CD14-positive monocyte (primary cell): ENCODE data around the gene LCORL. TPM values are rescaled to one million over a fixed set of nuclear protein-coding genes. Genes with fewer than 3 reads are reported as not detected.

Source experiments
- DNase-seq, 3 donors: peaks; one replicate each; pipeline ENCODE4 v3.0.0-alpha.2; 2011 to 2022
- H2AFZ ChIP-seq: 2 replicates; pipeline ENCODE4 v1.6.0; 2012; ENCODE audit warnings: mild to moderate bottlenecking, low read depth, low read length, inconsistent platforms; ENCODE audit not compliant: insufficient read depth, poor library complexity, severe bottlenecking
- H3K27ac ChIP-seq, 2 donors: 1 replicate in 1 of 2; 2 replicates in 1 of 2; pipeline ENCODE4 v1.5.1; 2012 to 2013; ENCODE audit warnings: low read length in 2 of 2, control low read depth in 1 of 2, inconsistent platforms in 1 of 2, low read depth in 1 of 2, mild to moderate bottlenecking in 1 of 2
- H3K27me3 ChIP-seq, 2 donors: one replicate each; pipeline versions ENCODE4 v1.6.0 to v1.6.1; 2011 to 2013; ENCODE audit warnings: low read length in 2 of 2; ENCODE audit not compliant: control insufficient read depth in 2 of 2, insufficient read depth in 2 of 2
- H3K36me3 ChIP-seq, 2 donors: replicated peaks in 1 of 2; 1 replicate in 1 of 2; 2 replicates in 1 of 2; pipeline versions ENCODE4 v1.5.1 to v1.6.1; 2012 to 2013; ENCODE audit warnings: low read length in 2 of 2, control low read depth in 1 of 2, inconsistent platforms in 1 of 2, mild to moderate bottlenecking in 1 of 2; ENCODE audit not compliant: insufficient read depth in 2 of 2, control insufficient read depth in 1 of 2
- H3K4me1 ChIP-seq, 2 donors: 1 replicate in 1 of 2; 2 replicates in 1 of 2; pipeline versions ENCODE4 v1.5.1 to v1.6.1; 2012 to 2013; ENCODE audit warnings: low read length in 2 of 2, control low read depth in 1 of 2, inconsistent platforms in 1 of 2, mild to moderate bottlenecking in 1 of 2, moderate library complexity in 1 of 2; ENCODE audit not compliant: insufficient read depth in 2 of 2, control insufficient read depth in 1 of 2
- H3K4me2 ChIP-seq: replicated peaks from 2 replicates; pipeline ENCODE3; 2012; ENCODE audit warnings: low read length, moderate library complexity, mild to moderate bottlenecking; ENCODE audit not compliant: poor library complexity, severe bottlenecking; ENCODE audit errors: extremely low read depth
- H3K4me3 ChIP-seq, 3 experiments: fragments of 200-600 bp in 1 of 3; sonication (generic) in 1 of 3; replicated peaks in 1 of 3; 1 replicate in 2 of 3; 2 replicates in 1 of 3; pipeline ENCODE4 v1.5.1; 2011 to 2013; ENCODE audit warnings: low read length in 3 of 3, mild to moderate bottlenecking in 3 of 3, control low read depth in 2 of 3, low read depth in 2 of 3, inconsistent platforms in 1 of 3, moderate library complexity in 1 of 3
- H3K79me2 ChIP-seq: 2 replicates; pipeline ENCODE4 v1.6.0; 2012; ENCODE audit warnings: mild to moderate bottlenecking, control low read depth, inconsistent platforms, low read length, moderate library complexity; ENCODE audit not compliant: insufficient read depth
- H3K9ac ChIP-seq: 2 replicates; pipeline ENCODE4 v1.6.0; 2017; ENCODE audit warnings: low read length, mild to moderate bottlenecking; ENCODE audit not compliant: insufficient read depth, poor library complexity, severe bottlenecking
- H3K9me3 ChIP-seq, 2 donors: replicated peaks in 1 of 2; 1 replicate in 1 of 2; 2 replicates in 1 of 2; pipeline versions ENCODE4 v1.5.1 to v1.6.1; 2012 to 2013; ENCODE audit warnings: low read length in 2 of 2, control low read depth in 1 of 2; ENCODE audit not compliant: control insufficient read depth in 1 of 2, insufficient read depth in 1 of 2
- H4K20me1 ChIP-seq: 2 replicates; pipeline ENCODE4 v1.6.0; 2012; ENCODE audit warnings: mild to moderate bottlenecking, low read length, control low read depth, moderate library complexity; ENCODE audit not compliant: insufficient read depth
- H3K27ac Mint-ChIP-seq, 7 donors: one replicate each; pipeline ENCODE4 v1.8.0; 2020; ENCODE audit warnings: mild to moderate bottlenecking in 7 of 7, mixed read lengths in 7 of 7, moderate library complexity in 6 of 7, inconsistent platforms in 2 of 7
- H3K27me3 Mint-ChIP-seq, 3 donors: one replicate each; pipeline ENCODE4 v1.8.0; 2021 to 2022; ENCODE audit warnings: low read depth in 3 of 3, mild to moderate bottlenecking in 3 of 3, mixed read lengths in 3 of 3, moderate library complexity in 3 of 3, inconsistent platforms in 1 of 3
- H3K36me3 Mint-ChIP-seq, 2 donors: one replicate each; pipeline ENCODE4 v1.8.0; 2020; ENCODE audit warnings: mixed read lengths in 2 of 2, inconsistent platforms in 1 of 2, mild to moderate bottlenecking in 1 of 2
- H3K4me1 Mint-ChIP-seq: one replicate; pipeline ENCODE4 v1.8.0; 2020; ENCODE audit warnings: mild to moderate bottlenecking, mixed read lengths
- H3K4me3 Mint-ChIP-seq, 2 donors: one replicate each; pipeline ENCODE4 v1.8.0; 2020; ENCODE audit warnings: mild to moderate bottlenecking in 2 of 2, mixed read lengths in 2 of 2, moderate library complexity in 1 of 2
- H3K9me3 Mint-ChIP-seq, 7 donors: one replicate each; pipeline ENCODE4 v1.8.0; 2020 to 2022; ENCODE audit warnings: mixed read lengths in 7 of 7, mild to moderate bottlenecking in 6 of 7, moderate library complexity in 6 of 7, inconsistent platforms in 2 of 7
- WGBS: methylation state at CpG from one replicate; pipeline ENCODE4 v1.1.5; 2013; ENCODE audit warnings: missing lambda C conversion rate; ENCODE audit not compliant: insufficient coverage; 5-methylcytosine and 5-hydroxymethylcytosine counted together
- intact Hi-C, 2 donors: fragments of 100-400 bp; cut with micrococcal nuclease; formaldehyde crosslinking; loops; one replicate each; pipeline versions ENCODE4 v1.15.0 to v1.15.1; 2023
- polyA plus RNA-seq, 3 donors: library from polyadenylated mRNA; depleted of rRNA in 1 of 3; unstranded in 2 of 3; stranded (reverse) in 1 of 3; fragments of 300-500 nt in 2 of 3; fragments of >200 nt in 1 of 3; fragmentation: Illumina TruSeq in 2 of 3; gene quantifications; 1 replicate in 2 of 3; 2 replicates in 1 of 3; pipeline ENCODE4 v1.2.3, GENCODE V29; 2012 to 2021
- TF ChIP-seq, protein P1 (sequence below): fragments of 200-600 bp; IDR thresholded peaks from one replicate; pipeline ENCODE4 v1.8.0; 2022; ENCODE audit warnings: antibody characterized with exemption, mild to moderate bottlenecking

Gene LCORL
- polyA plus RNA-seq, 3 donors: 3.1 to 19.1 (median 9.6) TPM

DNA sequence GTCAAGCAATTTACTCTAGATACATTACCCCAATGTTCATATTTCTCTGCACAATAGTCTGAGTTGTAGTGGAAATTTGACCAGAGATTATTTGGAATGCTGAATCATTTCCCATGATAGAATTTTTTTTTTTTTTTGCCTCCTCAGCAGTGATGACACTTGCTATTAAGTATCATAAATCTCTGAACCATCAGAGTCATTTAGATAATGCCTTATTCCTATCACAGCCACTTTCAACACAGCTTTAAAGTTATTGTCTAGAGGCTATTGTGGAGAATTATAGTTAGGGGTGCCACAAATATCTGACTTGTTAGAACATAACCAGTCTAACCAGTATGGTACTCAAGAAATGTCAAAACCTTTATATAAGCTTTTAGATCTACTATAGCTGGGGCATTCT, 79.8 kb downstream of the LCORL start:
- intact Hi-C loops: no loop called here
- no peaks in the 10 kb centered on the region for H3K4me1 ChIP-seq
- no peak overlapping the region for H2AFZ ChIP-seq
- Mint-ChIP-seq H3K27ac (no peak overlapping the region), H3K4me1 (no peaks in the 10 kb centered on the region), H3K36me3 (peaks cover 11 to 16% of the 10 kb centered on the region in 2 donors), H3K9me3 (no peaks in the 10 kb centered on the region), H3K4me3 (no peak overlapping the region), H3K27me3 (no peaks in the 10 kb centered on the region)
- TF ChIP-seq, protein P1, sequence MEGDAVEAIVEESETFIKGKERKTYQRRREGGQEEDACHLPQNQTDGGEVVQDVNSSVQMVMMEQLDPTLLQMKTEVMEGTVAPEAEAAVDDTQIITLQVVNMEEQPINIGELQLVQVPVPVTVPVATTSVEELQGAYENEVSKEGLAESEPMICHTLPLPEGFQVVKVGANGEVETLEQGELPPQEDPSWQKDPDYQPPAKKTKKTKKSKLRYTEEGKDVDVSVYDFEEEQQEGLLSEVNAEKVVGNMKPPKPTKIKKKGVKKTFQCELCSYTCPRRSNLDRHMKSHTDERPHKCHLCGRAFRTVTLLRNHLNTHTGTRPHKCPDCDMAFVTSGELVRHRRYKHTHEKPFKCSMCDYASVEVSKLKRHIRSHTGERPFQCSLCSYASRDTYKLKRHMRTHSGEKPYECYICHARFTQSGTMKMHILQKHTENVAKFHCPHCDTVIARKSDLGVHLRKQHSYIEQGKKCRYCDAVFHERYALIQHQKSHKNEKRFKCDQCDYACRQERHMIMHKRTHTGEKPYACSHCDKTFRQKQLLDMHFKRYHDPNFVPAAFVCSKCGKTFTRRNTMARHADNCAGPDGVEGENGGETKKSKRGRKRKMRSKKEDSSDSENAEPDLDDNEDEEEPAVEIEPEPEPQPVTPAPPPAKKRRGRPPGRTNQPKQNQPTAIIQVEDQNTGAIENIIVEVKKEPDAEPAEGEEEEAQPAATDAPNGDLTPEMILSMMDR: no peak
- H3K79me2 ChIP-seq: no peaks in the 10 kb centered on the region
- H3K27me3 ChIP-seq: no peaks in the 10 kb centered on the region
- no peak overlapping the region for H3K27ac ChIP-seq
- H3K4me2 ChIP-seq: no peak overlapping the region
- no peak overlapping the region for H3K9ac ChIP-seq
- peaks cover 1 to 5% of the 10 kb centered on the region in 2 donors for H3K36me3 ChIP-seq
- H3K4me3 ChIP-seq: no peak overlapping the region
- H3K9me3 ChIP-seq: no peaks in the 10 kb centered on the region
- H4K20me1 ChIP-seq: no peaks in the 10 kb centered on the region
- DNase-seq: no peak

DNA sequence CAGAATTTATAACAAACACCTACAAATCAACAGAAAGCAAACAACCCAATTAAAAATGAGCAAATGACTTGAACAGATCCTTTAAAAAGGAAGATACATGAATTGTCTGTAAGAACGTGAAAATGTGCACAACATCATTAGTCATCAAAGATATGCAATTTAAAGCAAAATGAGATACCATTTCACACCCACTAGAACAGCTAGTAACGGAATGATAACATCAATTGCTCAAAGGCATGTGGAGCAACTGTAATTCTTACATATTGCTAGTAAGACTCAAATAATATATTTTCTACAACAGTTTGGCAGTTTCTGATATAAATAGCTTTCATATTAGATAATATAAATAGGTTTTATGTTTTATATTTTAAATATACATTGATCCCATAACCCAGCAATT, 82.5 kb downstream of the LCORL start:
- no peak for DNase-seq
- no peaks in the 10 kb centered on the region for H3K4me1 Mint-ChIP-seq
- H3K4me1 ChIP-seq: no peaks in the 10 kb centered on the region
- H2AFZ ChIP-seq: no peak overlapping the region
- no peaks in the 10 kb centered on the region for H3K27me3 Mint-ChIP-seq
- no peak overlapping the region for H3K9ac ChIP-seq
- H3K9me3 ChIP-seq: peaks cover 0 to 4% of the 10 kb centered on the region in 2 donors
- H4K20me1 ChIP-seq: no peaks in the 10 kb centered on the region
- no peak overlapping the region for H3K4me2 ChIP-seq
- intact Hi-C loops: no loop called here
- no peak overlapping the region for H3K4me3 Mint-ChIP-seq
- peaks cover 23 to 27% of the 10 kb centered on the region in 2 donors for H3K36me3 Mint-ChIP-seq
- H3K27ac ChIP-seq: no peak overlapping the region
- peaks cover 0 to 7% of the 10 kb centered on the region in 2 donors for H3K36me3 ChIP-seq
- H3K27ac Mint-ChIP-seq: no peak overlapping the region
- TF ChIP-seq, protein P1: no peak
- no peaks in the 10 kb centered on the region for H3K79me2 ChIP-seq
- H3K27me3 ChIP-seq: no peaks in the 10 kb centered on the region
- H3K4me3 ChIP-seq: no peak overlapping the region
- WGBS: no CpG with 5 or more reads among the region's 2 CpGs
- H3K9me3 Mint-ChIP-seq: peaks cover 2 to 6% (median 5%) of the 10 kb centered on the region in 7 donors
